H1 (cell line): ENCODE measurements around the gene COPS9. TPM values are rescaled to one million over a fixed set of nuclear protein-coding genes. Genes with fewer than 3 reads are reported as not detected.

Source experiments
- CTCF ChIA-PET: fragments of 300-600 bp; sonication (Branson Sonifier 250); formaldehyde crosslinking; loops from one replicate; lab custom pipeline; 2021; ENCODE audit not compliant: partially characterized antibody; lab: Charles Lee
- POLR2A ChIA-PET: fragments of 300-600 bp; sonication (Branson Sonifier 250); formaldehyde crosslinking; loops from one replicate; lab custom pipeline; 2021; ENCODE audit warnings: inconsistent platforms; ENCODE audit not compliant: partially characterized antibody; lab: Charles Lee
- DNase-seq, 2 experiments: peaks; one replicate each; pipeline versions ENCODE4 v3.0.0 to v3.0.0-alpha.2; 2010 to 2022; ENCODE audit warnings: low spot score in 2 of 2, low read depth in 1 of 2, mixed read lengths in 1 of 2
- FAIRE-seq: peaks from 2 replicates; lab custom pipeline; 2011; peaks lifted over from hg19 to GRCh38; lab: Jason Lieb, UNC
- H2AFZ ChIP-seq: 2 replicates; pipeline ENCODE4 v1.8.1; 2012; ENCODE audit warnings: low read length, inconsistent platforms
- H2AK5ac ChIP-seq: 2 replicates; pipeline ENCODE4 v1.6.1; 2013; ENCODE audit warnings: low read depth, low read length
- H2BK120ac ChIP-seq: replicated peaks from 2 replicates; pipeline ENCODE3; 2013; ENCODE audit warnings: low read depth, low read length, inconsistent platforms
- H2BK12ac ChIP-seq: 2 replicates; pipeline ENCODE4 v1.6.1; 2013; ENCODE audit warnings: low read depth, low read length
- H2BK15ac ChIP-seq: 2 replicates; pipeline ENCODE4 v1.6.1; 2013; ENCODE audit warnings: low read length
- H2BK20ac ChIP-seq: 2 replicates; pipeline ENCODE4 v1.6.1; 2013; ENCODE audit warnings: low read length
- H2BK5ac ChIP-seq: 2 replicates; pipeline ENCODE4 v1.6.1; 2013; ENCODE audit warnings: low read depth, low read length
- H3K14ac ChIP-seq: 2 replicates; pipeline ENCODE4 v1.6.1; 2013; ENCODE audit warnings: inconsistent platforms; ENCODE audit not compliant: insufficient read length
- H3K18ac ChIP-seq: 2 replicates; pipeline ENCODE4 v1.6.1; 2013; ENCODE audit warnings: low read length; ENCODE audit errors: extremely low read depth
- H3K23ac ChIP-seq: 2 replicates; pipeline ENCODE4 v1.6.1; 2013; ENCODE audit warnings: inconsistent platforms; ENCODE audit not compliant: insufficient read length
- H3K23me2 ChIP-seq: 2 replicates; pipeline ENCODE4 v1.6.1; 2013; ENCODE audit warnings: low read depth, low read length
- H3K27ac ChIP-seq: 2 replicates; pipeline ENCODE4 v1.6.1; 2011; ENCODE audit warnings: low read depth, low read length, inconsistent platforms
- H3K27me3 ChIP-seq, 4 experiments: replicated peaks in 1 of 4; 1 replicate in 1 of 4; 2 replicates in 3 of 4; pipeline versions ENCODE4 v1.6.1 to v1.8.1; 2011 to 2013; ENCODE audit warnings: low read length in 3 of 4, mild to moderate bottlenecking in 3 of 4, inconsistent platforms in 2 of 4, mixed read lengths in 2 of 4, moderate library complexity in 1 of 4; ENCODE audit not compliant: control insufficient read depth in 3 of 4, insufficient read depth in 3 of 4; ENCODE audit errors: extremely low read depth in 1 of 4
- H3K36me3 ChIP-seq, 4 experiments: 2 replicates each; pipeline versions ENCODE4 v1.6.1 to v1.8.1; 2011 to 2013; ENCODE audit warnings: mild to moderate bottlenecking in 4 of 4, low read length in 3 of 4, moderate library complexity in 2 of 4, control low read depth in 1 of 4, inconsistent platforms in 1 of 4; ENCODE audit not compliant: insufficient read depth in 4 of 4, control insufficient read depth in 2 of 4
- H3K4ac ChIP-seq: replicated peaks from 2 replicates; pipeline ENCODE3; 2013; ENCODE audit warnings: low read length, low read depth, mixed read lengths, inconsistent platforms; ENCODE audit not compliant: insufficient read length
- H3K4me1 ChIP-seq, 4 experiments: replicated peaks in 1 of 4; 1 replicate in 1 of 4; 2 replicates in 3 of 4; pipeline versions ENCODE4 v1.6.1 to v1.8.1; 2011 to 2013; ENCODE audit warnings: low read length in 3 of 4, inconsistent platforms in 2 of 4, mixed read lengths in 1 of 4; ENCODE audit not compliant: insufficient read depth in 4 of 4, control insufficient read depth in 3 of 4
- H3K4me2 ChIP-seq, 2 experiments: 2 replicates each; pipeline versions ENCODE4 v1.6.1 to v1.8.1; 2011 to 2013; ENCODE audit warnings: low read depth in 2 of 2, low read length in 2 of 2, control low read depth in 1 of 2, inconsistent platforms in 1 of 2, mild to moderate bottlenecking in 1 of 2; ENCODE audit not compliant: insufficient read depth in 1 of 2
- H3K4me3 ChIP-seq, 4 experiments: fragments of 200-600, 300-600 bp in 1 of 4; sonication (generic), shearing (Covaris generic), sonication (Bioruptor Twin) in 1 of 4; 2 replicates each; pipeline versions ENCODE4 v1.5.1 to v1.8.1; 2011 to 2016; ENCODE audit warnings: low read length in 4 of 4, low read depth in 3 of 4, control low read depth in 2 of 4, inconsistent platforms in 2 of 4, mild to moderate bottlenecking in 2 of 4, mixed read lengths in 1 of 4, moderate library complexity in 1 of 4; ENCODE audit not compliant: insufficient read depth in 2 of 4; ENCODE audit errors: extremely low read depth in 1 of 4
- H3K56ac ChIP-seq: replicated peaks from 2 replicates; pipeline ENCODE3; 2013; ENCODE audit warnings: low read depth, mild to moderate bottlenecking, mixed read lengths, low read length, inconsistent platforms; ENCODE audit not compliant: insufficient read length
- H3K79me1 ChIP-seq: 2 replicates; pipeline ENCODE4 v1.6.1; 2013; ENCODE audit warnings: low read depth, low read length, control low read depth
- H3K79me2 ChIP-seq, 2 experiments: 2 replicates each; pipeline versions ENCODE4 v1.6.1 to v1.8.1; 2012 to 2013; ENCODE audit warnings: low read length in 2 of 2, mild to moderate bottlenecking in 2 of 2, inconsistent platforms in 1 of 2; ENCODE audit not compliant: insufficient read depth in 2 of 2, control insufficient read depth in 1 of 2
- H3K9ac ChIP-seq, 4 experiments: replicated peaks in 1 of 4; 1 replicate in 1 of 4; 2 replicates in 3 of 4; pipeline versions ENCODE4 v1.6.1 to v1.8.1; 2011 to 2013; ENCODE audit warnings: low read depth in 3 of 4, low read length in 3 of 4, control low read depth in 2 of 4, mild to moderate bottlenecking in 2 of 4, moderate library complexity in 2 of 4, inconsistent platforms in 1 of 4; ENCODE audit errors: extremely low read depth in 1 of 4
- H3K9me3 ChIP-seq, 2 experiments: 2 replicates each; pipeline versions ENCODE4 v1.6.1 to v1.8.1; 2012 to 2013; ENCODE audit warnings: mild to moderate bottlenecking in 2 of 2, moderate library complexity in 2 of 2, control low read depth in 1 of 2, inconsistent platforms in 1 of 2, low read depth in 1 of 2, low read length in 1 of 2, mixed read lengths in 1 of 2; ENCODE audit not compliant: insufficient read depth in 2 of 2
- H4K20me1 ChIP-seq, 2 experiments: replicated peaks in 1 of 2; 2 replicates each; pipeline versions ENCODE3 to v1.8.1; 2011 to 2013; ENCODE audit warnings: inconsistent platforms in 2 of 2, low read length in 2 of 2, mild to moderate bottlenecking in 1 of 2; ENCODE audit not compliant: insufficient read depth in 2 of 2, control insufficient read depth in 1 of 2
- H4K5ac ChIP-seq: 2 replicates; pipeline ENCODE4 v1.6.1; 2013; ENCODE audit warnings: low read length, low read depth, mixed read lengths, inconsistent platforms; ENCODE audit not compliant: insufficient read length
- H4K8ac ChIP-seq: 2 replicates; pipeline ENCODE4 v1.8.0; 2013; ENCODE audit warnings: mild to moderate bottlenecking, moderate library complexity, low read length, inconsistent platforms; ENCODE audit not compliant: insufficient read depth; ENCODE audit errors: extremely low read depth
- H4K91ac ChIP-seq: replicated peaks from 2 replicates; pipeline ENCODE3; 2013; ENCODE audit warnings: low read length, mixed read lengths, inconsistent platforms; ENCODE audit not compliant: insufficient read length
- EP300 ChIP-seq, 2 experiments: IDR thresholded peaks; 1 replicate in 1 of 2; 2 replicates in 1 of 2; pipeline ENCODE4 v1.6.1; 2011 to 2012; ENCODE audit warnings: low read depth in 2 of 2, low read length in 2 of 2, mild to moderate bottlenecking in 2 of 2, borderline replicate concordance in 1 of 2, inconsistent platforms in 1 of 2, moderate library complexity in 1 of 2
- MAX ChIP-seq: IDR thresholded peaks from 2 replicates; pipeline ENCODE4 v1.6.1; 2012; ENCODE audit warnings: inconsistent platforms
- RNF2 ChIP-seq: fragments of 200-900, 300-1000 bp; sonication (generic); IDR thresholded peaks from 2 replicates; pipeline ENCODE4 v1.7.1; 2016; ENCODE audit warnings: borderline replicate concordance, low read depth, mild to moderate bottlenecking, antibody characterized with exemption, low read length; ENCODE audit not compliant: poor library complexity, severe bottlenecking; ENCODE audit errors: missing control alignments
- WGBS, 2 experiments: shearing (Covaris generic) in 1 of 2; methylation state at CpG; one replicate each; pipeline versions ENCODE4 v1.1.6 to v1.1.7; 2013 to 2015; ENCODE audit warnings: low lambda C conversion rate in 2 of 2, mixed read lengths in 2 of 2, inconsistent platforms in 1 of 2, low coverage in 1 of 2, missing lambda C conversion rate in 1 of 2; ENCODE audit not compliant: insufficient replicate concordance in 2 of 2, insufficient coverage in 1 of 2, insufficient read length in 1 of 2; ENCODE audit errors: extremely low coverage in 1 of 2, missing lambda C conversion rate in 1 of 2; 5-methylcytosine and 5-hydroxymethylcytosine counted together
- polyA plus RNA-seq, 7 experiments: library from polyadenylated mRNA; depleted of rRNA in 3 of 7; stranded (reverse) in 5 of 7; unstranded in 2 of 7; fragments of >200 nt in 5 of 7; fragments of 200-250 nt in 2 of 7; gene quantifications; 1 replicate in 5 of 7; 2 replicates in 1 of 7; 4 replicates in 1 of 7; pipeline versions ENCODE4 v1.2.1 to v1.2.3, GENCODE V29; 2011 to 2013; ENCODE audit warnings: missing spikeins in 2 of 7, mixed read lengths in 2 of 7
- total RNA-seq: library from RNA; stranded (reverse); fragmentation: NEBNext Ultra II Directional; extraction: Animal tissue kit (Norgen Biotek cat#: 25700); gene quantifications from 2 replicates; pipeline ENCODE4 v1.2.1, GENCODE V29; 2021
- TF ChIP-seq, protein P1 (sequence below): IDR thresholded peaks from 2 replicates; pipeline ENCODE4 v1.6.1; 2011; ENCODE audit warnings: low read depth, mild to moderate bottlenecking, low read length; ENCODE audit not compliant: insufficient read depth

The COPS9 gene
- total and polyA plus RNA-seq, 2 of the 8 experiments (the other 6 are each of a cell fraction or from before 2014, with no cell fraction given) = 154 to 234 TPM

DNA sequence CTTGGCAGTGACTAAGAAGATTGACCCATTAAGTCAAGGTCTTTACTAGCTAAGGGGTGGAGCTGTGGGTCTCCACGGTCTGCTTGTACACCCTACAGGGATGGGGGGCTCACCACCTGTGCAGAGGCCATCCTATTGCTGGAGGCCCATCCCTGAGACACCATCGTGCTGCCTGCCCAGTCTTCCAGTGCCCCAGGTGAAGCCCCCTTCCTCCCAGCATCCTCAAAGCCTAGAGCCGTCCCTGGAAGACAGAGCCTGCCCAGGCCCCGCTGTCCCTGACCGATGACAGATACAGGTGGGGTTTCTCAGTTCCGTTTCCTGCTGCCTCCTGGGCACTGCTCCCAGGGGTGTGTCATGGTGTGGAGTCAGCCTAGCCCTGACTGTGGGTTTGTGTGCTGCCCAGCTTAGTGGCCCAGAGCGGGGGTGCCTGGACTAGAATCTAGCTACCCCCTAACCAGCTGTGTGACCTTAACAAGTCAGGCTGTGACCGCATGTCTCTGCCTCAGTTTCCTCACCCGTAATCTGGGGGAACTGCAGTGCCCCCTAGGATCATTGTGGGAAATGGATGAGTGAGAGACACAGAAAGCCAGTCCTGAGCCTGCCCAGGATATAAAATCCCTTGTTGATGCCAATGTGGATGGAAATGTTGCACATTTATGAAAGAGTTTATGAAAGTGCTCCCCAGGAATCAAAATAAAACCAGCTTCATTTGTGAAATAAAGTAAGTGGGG lies 2.3 kb upstream of the COPS9 start:
- H3K23ac ChIP-seq = no peak overlapping the region
- FAIRE-seq (no peak), DNase-seq (no peak)
- H3K27ac ChIP-seq = no peak overlapping the region
- 89% methylated on average over 9 of the region's 9 CpGs; no CpG with 5 or more reads in 1 of the 2 experiments for WGBS, 2 experiments
- no peak overlapping the region for H2BK5ac ChIP-seq
- peaks cover 0 to 6% (median 3%) of the 10 kb centered on the region in 4 experiments; a peak in 3 of 8 replicates for H3K36me3 ChIP-seq
- H3K9ac ChIP-seq = no peak overlapping the region
- no peak overlapping the region for H2BK12ac ChIP-seq
- H3K4me1 ChIP-seq = peaks cover 0 to 25% (median 19%) of the 10 kb centered on the region in 4 experiments; a peak in 6 of 7 replicates
- no peak overlapping the region for H3K4me3 ChIP-seq
- CTCF ChIA-PET = interaction anchor here (1.0 to 1.5 kb wide), 2 partner anchors 77 to 160 kb away, joined by 3 to 6 read pairs; no protein-coding TSS in a partner anchor
- no peak overlapping the region for H4K8ac ChIP-seq
- H3K79me2 ChIP-seq = peaks cover 13 to 23% of the 10 kb centered on the region in 2 experiments
- no peak overlapping the region for H2BK20ac ChIP-seq
- no peak overlapping the region for H3K56ac ChIP-seq
- no peak overlapping the region for H2BK120ac ChIP-seq
- H3K4me2 ChIP-seq = no peak overlapping the region
- H2BK15ac ChIP-seq = 0 out of 2 replicates have a peak overlapping the region, but pooled peaks have one; percentile 46
- H3K79me1 ChIP-seq = peaks cover 10% of the 10 kb centered on the region
- no peak overlapping the region; the same call in 1 of the 2 replicates for H3K18ac ChIP-seq
- H2AK5ac ChIP-seq = no peak overlapping the region
- H3K9me3 ChIP-seq = no peaks in the 10 kb centered on the region
- peak overlapping the region; percentile 42 for H4K91ac ChIP-seq
- no peak overlapping the region for H3K4ac ChIP-seq
- peaks cover 12 to 13% of the 10 kb centered on the region in 2 experiments for H4K20me1 ChIP-seq
- POLR2A ChIA-PET = interaction anchor here (0.6 to 1.4 kb wide), 2 partner anchors 10 to 1806 kb away, joined by 3 to 5 read pairs; no protein-coding TSS in a partner anchor
- H2AFZ ChIP-seq = no peak overlapping the region
- H3K14ac ChIP-seq = no peak overlapping the region
- H4K5ac ChIP-seq = no peak overlapping the region
- peaks cover 14% of the 10 kb centered on the region; the same call in 1 of the 2 replicates for H3K23me2 ChIP-seq
- peaks cover 0 to 8% (median 6%) of the 10 kb centered on the region in 4 experiments; a peak in 5 of 7 replicates for H3K27me3 ChIP-seq
- no peak for TF ChIP-seq EP300 (IDR thresholded peaks at IDR 0.05; ENCODE audit: borderline replicate concordance in 1 of 2, low read depth in 2 of 2, low read length in 2 of 2)
- TF ChIP-seq RNF2 = no peak
- TF ChIP-seq, protein P1, sequence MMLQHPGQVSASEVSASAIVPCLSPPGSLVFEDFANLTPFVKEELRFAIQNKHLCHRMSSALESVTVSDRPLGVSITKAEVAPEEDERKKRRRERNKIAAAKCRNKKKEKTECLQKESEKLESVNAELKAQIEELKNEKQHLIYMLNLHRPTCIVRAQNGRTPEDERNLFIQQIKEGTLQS = no peak
- TF ChIP-seq MAX = no peak
